B cell (primary cell): ENCODE results near the gene NPAS1.

Source experiments
- EZH2 ChIP-seq: IDR thresholded peaks from 2 replicates; pipeline ENCODE4 v1.6.1; 2012; ENCODE audit warnings: borderline replicate concordance, low read depth, mild to moderate bottlenecking, moderate library complexity, low read length; ENCODE audit not compliant: insufficient read depth, poor library complexity, severe bottlenecking
- TF ChIP-seq, protein P1 (sequence below): fragments of 200-600 bp; IDR thresholded peaks from one replicate; pipeline ENCODE4 v1.8.0; 2022; ENCODE audit warnings: antibody characterized with exemption, mild to moderate bottlenecking

GRCh38 chr19:47067215-47067847 is 47.7 kb downstream of the NPAS1 start:
- TF ChIP-seq, protein P1, sequence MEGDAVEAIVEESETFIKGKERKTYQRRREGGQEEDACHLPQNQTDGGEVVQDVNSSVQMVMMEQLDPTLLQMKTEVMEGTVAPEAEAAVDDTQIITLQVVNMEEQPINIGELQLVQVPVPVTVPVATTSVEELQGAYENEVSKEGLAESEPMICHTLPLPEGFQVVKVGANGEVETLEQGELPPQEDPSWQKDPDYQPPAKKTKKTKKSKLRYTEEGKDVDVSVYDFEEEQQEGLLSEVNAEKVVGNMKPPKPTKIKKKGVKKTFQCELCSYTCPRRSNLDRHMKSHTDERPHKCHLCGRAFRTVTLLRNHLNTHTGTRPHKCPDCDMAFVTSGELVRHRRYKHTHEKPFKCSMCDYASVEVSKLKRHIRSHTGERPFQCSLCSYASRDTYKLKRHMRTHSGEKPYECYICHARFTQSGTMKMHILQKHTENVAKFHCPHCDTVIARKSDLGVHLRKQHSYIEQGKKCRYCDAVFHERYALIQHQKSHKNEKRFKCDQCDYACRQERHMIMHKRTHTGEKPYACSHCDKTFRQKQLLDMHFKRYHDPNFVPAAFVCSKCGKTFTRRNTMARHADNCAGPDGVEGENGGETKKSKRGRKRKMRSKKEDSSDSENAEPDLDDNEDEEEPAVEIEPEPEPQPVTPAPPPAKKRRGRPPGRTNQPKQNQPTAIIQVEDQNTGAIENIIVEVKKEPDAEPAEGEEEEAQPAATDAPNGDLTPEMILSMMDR, result no peak
- TF ChIP-seq EZH2, result no peak
